ENCODE results near the gene SPSB2. TPM values are rescaled to one million over a fixed set of nuclear protein-coding genes. Genes with fewer than 3 reads are reported as not detected.

The SPSB2 gene
- total and polyA plus RNA-seq, 9 of the 15 experiments (the other 6 are each of a cell fraction or from before 2014, with no cell fraction given), result 0.10 to 10.6 (median 1.9) TPM

- TF ChIP-seq CUX1 (CRISPR knock-in tag; IDR thresholded peaks at IDR 0.05), result no peak
- peak; percentile 82 for TF ChIP-seq PHF8 (IDR thresholded peaks at IDR 0.05; ENCODE audit: borderline replicate concordance, low read length)
- TF ChIP-seq ZNF592 (IDR thresholded peaks at IDR 0.05), result peak; percentile 58; the same call in 1 of the 2 replicates
- TF ChIP-seq THRB (CRISPR knock-in tag; conservative IDR thresholded peaks at IDR 0.05), result no peak
- peak; percentile 23; the same call in 1 of the 2 replicates for TF ChIP-seq EP400 (IDR thresholded peaks at IDR 0.05)
- no peak for TF ChIP-seq RBM34 (IDR thresholded peaks at IDR 0.05; ENCODE audit: borderline replicate concordance, insufficient read depth, low read length)
- no peak for TF ChIP-seq TRIM24 (IDR thresholded peaks at IDR 0.05)
- TF ChIP-seq MEF2A (IDR thresholded peaks at IDR 0.05; ENCODE audit: control insufficient read depth, low read depth, low read length), result no peak
- peak; percentile 82 for TF ChIP-seq ESRRA (IDR thresholded peaks at IDR 0.05; ENCODE audit: borderline replicate concordance, low read depth)
- no peak; the same call in 1 of the 2 replicates for TF ChIP-seq SMAD4 (CRISPR knock-in tag; conservative IDR thresholded peaks at IDR 0.05)
- 0 out of 2 replicates have a peak, but pooled peaks have one; percentile 48 for TF ChIP-seq RBM15 (IDR thresholded peaks at IDR 0.05; ENCODE audit: insufficient read depth, low read length)
- TF ChIP-seq CXXC5 (CRISPR knock-in tag; IDR thresholded peaks at IDR 0.05), result peak; percentile 67
- peak; percentile 88 for TF ChIP-seq RBFOX2 (IDR thresholded peaks at IDR 0.05; ENCODE audit: low read depth, low read length)
- TF ChIP-seq ZNF140 (CRISPR knock-in tag; IDR thresholded peaks at IDR 0.05), result no peak
These were observed 5.5 kb downstream of the SPSB2 start, which contains the start of gene TPI1 (continued) for GRCh38 chr12:6867413-6868210.

All from K562 (cell line).